ENCODE data around the gene HMGN4.

The HMGN4 gene

GRCh38 chr6:26538572-26538902 lies 371 bp downstream of the HMGN4 start:
- no peaks in the 10 kb centered on the region for H3K9me3 ChIP-seq (replicated peaks in 1 of 2; ENCODE audit: control insufficient read depth in 2 of 2, insufficient read depth in 1 of 2, low read depth in 1 of 2, low read length in 2 of 2)
- H4K8ac ChIP-seq (ENCODE audit: low read depth, low read length): no peak overlapping the region
- H3K18ac ChIP-seq (ENCODE audit: low read length): peak overlapping the region; percentile 92
- no peak overlapping the region for H2BK120ac ChIP-seq (ENCODE audit: low read depth, low read length)
- H3K27ac ChIP-seq (replicated peaks; ENCODE audit: low read length): peak overlapping the region; percentile 95
- H2BK12ac ChIP-seq (ENCODE audit: low read length): no peak overlapping the region
- no peaks in the 10 kb centered on the region for H3K27me3 ChIP-seq (ENCODE audit: control insufficient read depth in 3 of 3, insufficient read depth in 3 of 3, low read depth in 1 of 3, low read length in 3 of 3)
- peak overlapping the region; percentile 73 for H3K4me2 ChIP-seq (ENCODE audit: insufficient read depth, low read length, poor library complexity, severe bottlenecking)
- H2AFZ ChIP-seq (ENCODE audit: low read length): peak overlapping the region; percentile 78
- no peaks in the 10 kb centered on the region for H3K79me1 ChIP-seq (ENCODE audit: low read depth, low read length)
- no peak overlapping the region for H3K14ac ChIP-seq (ENCODE audit: low read length)
- H3K9ac ChIP-seq (ENCODE audit: low read depth, low read length, poor library complexity): peak overlapping the region; percentile 74
- peaks cover 3 to 35% of the 10 kb centered on the region in 2 donors for H3K36me3 ChIP-seq (replicated peaks in 1 of 2; ENCODE audit: control insufficient read depth in 2 of 2, insufficient read depth in 2 of 2, low read length in 2 of 2)
- H2AK5ac ChIP-seq (ENCODE audit: low read depth, low read length): peak overlapping the region; percentile 29
- H3K4me1 ChIP-seq (ENCODE audit: control insufficient read depth in 2 of 2, insufficient read depth in 1 of 2, low read depth in 1 of 2, low read length in 2 of 2): peaks cover 0 to 5% of the 10 kb centered on the region in 2 donors
- no peak overlapping the region for H4K91ac ChIP-seq (ENCODE audit: low read depth, low read length, poor library complexity)
- H3K4ac ChIP-seq (ENCODE audit: low read length): no peak overlapping the region
- no CpG with 5 or more reads among the region's 15 CpGs for WGBS, 2 donors (ENCODE audit: extremely low coverage in 2 of 2, insufficient read length in 2 of 2, insufficient replicate concordance in 1 of 2)
- no peak overlapping the region for H2BK5ac ChIP-seq (ENCODE audit: low read length)
- peak overlapping the region; percentile 88 to 89 for H3K4me3 ChIP-seq (ENCODE audit: low read length in 2 of 2)
- H3K23ac ChIP-seq (ENCODE audit: low read depth, low read length, poor library complexity): peak overlapping the region; percentile 95
- H2BK15ac ChIP-seq (ENCODE audit: low read length): no peak overlapping the region
- no peak for DNase-seq (ENCODE audit: low spot score)

DNA sequence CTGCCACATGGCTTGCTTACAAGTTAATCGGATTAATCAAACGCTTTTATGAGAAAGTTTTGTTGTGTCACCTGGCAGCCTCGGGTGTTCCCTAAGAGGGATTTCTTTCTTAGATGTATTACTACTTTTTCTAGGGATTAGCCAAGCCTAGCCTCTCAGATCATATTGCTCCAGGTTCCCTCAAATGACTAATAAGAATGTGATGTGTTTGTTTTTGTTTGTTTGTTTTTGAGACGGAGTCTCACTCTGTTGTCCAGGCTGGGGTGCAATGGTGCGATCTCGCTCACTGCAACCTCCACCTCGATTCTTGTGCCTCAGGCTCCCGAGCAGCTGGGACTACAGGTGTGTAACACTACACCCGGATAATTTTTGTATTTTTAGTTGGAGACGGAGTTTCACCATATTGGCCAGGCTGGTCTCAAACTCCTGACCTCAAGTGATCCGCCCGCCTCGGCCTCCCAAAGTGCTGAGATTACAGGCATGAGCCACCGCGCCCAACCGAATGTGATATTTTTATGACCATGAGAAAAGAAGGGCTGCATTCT lies 977 bp downstream of the HMGN4 start:
- Histone ChIP-seq H4K91ac (ENCODE audit: low read depth, low read length, poor library complexity) (no peak overlapping the region), H3K4ac (ENCODE audit: low read length) (no peak overlapping the region), H4K8ac (ENCODE audit: low read depth, low read length) (no peak overlapping the region), H3K4me3 (ENCODE audit: low read length in 2 of 2) (peak overlapping the region; percentile 88 to 89), H2BK15ac (ENCODE audit: low read length) (no peak overlapping the region), H3K36me3 (replicated peaks in 1 of 2; ENCODE audit: control insufficient read depth in 2 of 2, insufficient read depth in 2 of 2, low read length in 2 of 2) (peaks cover 3 to 40% of the 10 kb centered on the region in 2 donors), H2AFZ (ENCODE audit: low read length) (no peak overlapping the region), H3K4me1 (ENCODE audit: control insufficient read depth in 2 of 2, insufficient read depth in 1 of 2, low read depth in 1 of 2, low read length in 2 of 2) (peaks cover 0 to 5% of the 10 kb centered on the region in 2 donors), H3K9ac (ENCODE audit: low read depth, low read length, poor library complexity) (no peak overlapping the region), H2BK12ac (ENCODE audit: low read length) (no peak overlapping the region), H3K9me3 (replicated peaks in 1 of 2; ENCODE audit: control insufficient read depth in 2 of 2, insufficient read depth in 1 of 2, low read depth in 1 of 2, low read length in 2 of 2) (no peaks in the 10 kb centered on the region), H3K79me1 (ENCODE audit: low read depth, low read length) (no peaks in the 10 kb centered on the region), H3K23ac (ENCODE audit: low read depth, low read length, poor library complexity) (no peak overlapping the region), H2BK120ac (ENCODE audit: low read depth, low read length) (no peak overlapping the region), H3K27ac (replicated peaks; ENCODE audit: low read length) (no peak overlapping the region), H2BK5ac (ENCODE audit: low read length) (no peak overlapping the region), H3K27me3 (ENCODE audit: control insufficient read depth in 3 of 3, insufficient read depth in 3 of 3, low read depth in 1 of 3, low read length in 3 of 3) (no peaks in the 10 kb centered on the region), H3K4me2 (ENCODE audit: insufficient read depth, low read length, poor library complexity, severe bottlenecking) (peak overlapping the region; percentile 73), H2AK5ac (ENCODE audit: low read depth, low read length) (no peak overlapping the region), H3K14ac (ENCODE audit: low read length) (no peak overlapping the region), H3K18ac (ENCODE audit: low read length) (no peak overlapping the region)
- WGBS, 2 donors (ENCODE audit: extremely low coverage in 2 of 2, insufficient read length in 2 of 2, insufficient replicate concordance in 1 of 2): no CpG with 5 or more reads among the region's 16 CpGs
- no peak for DNase-seq (ENCODE audit: low spot score)

DNA sequence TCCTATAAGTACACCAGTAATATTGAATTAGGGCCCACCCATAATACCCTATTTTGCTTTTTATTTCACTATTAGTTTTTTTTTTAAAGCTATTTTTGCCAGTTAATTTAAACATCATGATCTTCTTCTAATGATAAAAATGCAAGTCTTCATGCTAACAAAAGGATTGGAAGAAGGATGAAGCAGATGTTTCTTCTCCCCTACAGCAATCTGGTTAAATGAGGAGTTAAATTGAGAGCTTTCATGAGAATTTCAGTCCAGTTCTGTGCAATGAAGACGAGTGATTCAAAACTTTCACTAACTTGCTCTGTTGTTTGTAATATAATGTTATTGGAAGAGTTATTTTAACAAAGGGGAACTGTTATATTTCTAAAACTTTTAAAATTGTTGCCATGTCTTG lies 3.4 kb downstream of the HMGN4 start:
- Histone ChIP-seq H4K91ac (ENCODE audit: low read depth, low read length, poor library complexity) (no peak overlapping the region), H3K9me3 (replicated peaks in 1 of 2; ENCODE audit: control insufficient read depth in 2 of 2, insufficient read depth in 1 of 2, low read depth in 1 of 2, low read length in 2 of 2) (no peaks in the 10 kb centered on the region), H3K14ac (ENCODE audit: low read length) (no peak overlapping the region), H3K18ac (ENCODE audit: low read length) (no peak overlapping the region), H3K4me1 (ENCODE audit: control insufficient read depth in 2 of 2, insufficient read depth in 1 of 2, low read depth in 1 of 2, low read length in 2 of 2) (peaks cover 0 to 2% of the 10 kb centered on the region in 2 donors), H2BK5ac (ENCODE audit: low read length) (no peak overlapping the region), H3K4ac (ENCODE audit: low read length) (no peak overlapping the region), H3K36me3 (replicated peaks in 1 of 2; ENCODE audit: control insufficient read depth in 2 of 2, insufficient read depth in 2 of 2, low read length in 2 of 2) (peaks cover 12 to 64% of the 10 kb centered on the region in 2 donors), H2BK12ac (ENCODE audit: low read length) (no peak overlapping the region), H3K4me2 (ENCODE audit: insufficient read depth, low read length, poor library complexity, severe bottlenecking) (no peak overlapping the region), H2BK15ac (ENCODE audit: low read length) (no peak overlapping the region), H3K27me3 (ENCODE audit: control insufficient read depth in 3 of 3, insufficient read depth in 3 of 3, low read depth in 1 of 3, low read length in 3 of 3) (no peaks in the 10 kb centered on the region), H3K9ac (ENCODE audit: low read depth, low read length, poor library complexity) (no peak overlapping the region), H2AK5ac (ENCODE audit: low read depth, low read length) (no peak overlapping the region), H4K8ac (ENCODE audit: low read depth, low read length) (no peak overlapping the region), H2BK120ac (ENCODE audit: low read depth, low read length) (no peak overlapping the region), H3K4me3 (ENCODE audit: low read length in 2 of 2) (no peak overlapping the region), H2AFZ (ENCODE audit: low read length) (no peak overlapping the region), H3K79me1 (ENCODE audit: low read depth, low read length) (no peaks in the 10 kb centered on the region), H3K27ac (replicated peaks; ENCODE audit: low read length) (no peak overlapping the region), H3K23ac (ENCODE audit: low read depth, low read length, poor library complexity) (no peak overlapping the region)
- DNase-seq (ENCODE audit: low spot score): no peak
- no CpG with 5 or more reads among the region's 1 CpG for WGBS, 2 donors (ENCODE audit: extremely low coverage in 2 of 2, insufficient read length in 2 of 2, insufficient replicate concordance in 1 of 2)

GRCh38 chr6:26543953-26544352 lies 5.8 kb downstream of the HMGN4 start:
- H3K27me3 ChIP-seq (ENCODE audit: control insufficient read depth in 3 of 3, insufficient read depth in 3 of 3, low read depth in 1 of 3, low read length in 3 of 3): no peaks in the 10 kb centered on the region
- H3K27ac ChIP-seq (replicated peaks; ENCODE audit: low read length): no peak overlapping the region
- no peak overlapping the region for H3K4me3 ChIP-seq (ENCODE audit: low read length in 2 of 2)
- H3K14ac ChIP-seq (ENCODE audit: low read length): no peak overlapping the region
- H2AFZ ChIP-seq (ENCODE audit: low read length): no peak overlapping the region
- H4K91ac ChIP-seq (ENCODE audit: low read depth, low read length, poor library complexity): no peak overlapping the region
- no peak overlapping the region for H3K23ac ChIP-seq (ENCODE audit: low read depth, low read length, poor library complexity)
- no peak overlapping the region for H2BK120ac ChIP-seq (ENCODE audit: low read depth, low read length)
- no peak overlapping the region for H3K18ac ChIP-seq (ENCODE audit: low read length)
- peaks cover 12 to 67% of the 10 kb centered on the region in 2 donors for H3K36me3 ChIP-seq (replicated peaks in 1 of 2; ENCODE audit: control insufficient read depth in 2 of 2, insufficient read depth in 2 of 2, low read length in 2 of 2)
- no peak overlapping the region for H2AK5ac ChIP-seq (ENCODE audit: low read depth, low read length)
- H3K4ac ChIP-seq (ENCODE audit: low read length): no peak overlapping the region
- H2BK12ac ChIP-seq (ENCODE audit: low read length): no peak overlapping the region
- DNase-seq (ENCODE audit: low spot score): no peak
- no peaks in the 10 kb centered on the region for H3K9me3 ChIP-seq (replicated peaks in 1 of 2; ENCODE audit: control insufficient read depth in 2 of 2, insufficient read depth in 1 of 2, low read depth in 1 of 2, low read length in 2 of 2)
- H3K79me1 ChIP-seq (ENCODE audit: low read depth, low read length): no peaks in the 10 kb centered on the region
- H2BK5ac ChIP-seq (ENCODE audit: low read length): no peak overlapping the region
- no peak overlapping the region for H3K4me2 ChIP-seq (ENCODE audit: insufficient read depth, low read length, poor library complexity, severe bottlenecking)
- no peak overlapping the region for H3K9ac ChIP-seq (ENCODE audit: low read depth, low read length, poor library complexity)
- no peak overlapping the region for H2BK15ac ChIP-seq (ENCODE audit: low read length)
- no peak overlapping the region for H4K8ac ChIP-seq (ENCODE audit: low read depth, low read length)
- H3K4me1 ChIP-seq (ENCODE audit: control insufficient read depth in 2 of 2, insufficient read depth in 1 of 2, low read depth in 1 of 2, low read length in 2 of 2): peaks cover 0 to 2% of the 10 kb centered on the region in 2 donors

Measured in neuronal stem cell (in vitro differentiated cells).